ENCODE measurements around the gene ZKSCAN8.
"Not testable (repeated sequence)": the region's sequence is repeated elsewhere in the genome, so short reads cannot be mapped to it uniquely, and the experiment has no call there.

Gene ZKSCAN8

GRCh38 chr6:28141500-28142329, at the start of gene ZKSCAN8:
Gene ZKSCAN8, plus strand, starts transcription at chr6:28141883. Its CDS starts 6,525 bp downstream, at chr6:28148408.
- peak; percentile 93 for FAIRE-seq

DNA sequence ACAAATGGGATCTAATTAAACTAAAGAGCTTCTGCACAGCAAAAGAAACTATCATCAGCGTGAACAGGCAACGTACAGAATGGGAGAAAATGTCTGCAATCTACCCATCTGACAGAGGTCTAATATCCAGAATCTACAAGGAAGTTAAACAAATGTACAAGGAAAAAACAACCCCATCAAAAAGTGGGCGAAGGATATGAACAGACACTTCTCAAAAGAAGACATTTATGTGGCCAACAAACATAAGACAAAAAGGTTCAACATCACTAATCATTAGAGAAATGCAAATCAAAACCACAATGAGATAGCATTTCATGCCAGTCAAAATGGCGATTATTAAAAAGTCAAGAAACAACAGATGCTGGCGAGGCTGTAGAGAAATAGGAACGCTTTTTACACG, 39.5 kb upstream of the ZKSCAN8 start:
- not testable (repeated sequence) for FAIRE-seq

DNA sequence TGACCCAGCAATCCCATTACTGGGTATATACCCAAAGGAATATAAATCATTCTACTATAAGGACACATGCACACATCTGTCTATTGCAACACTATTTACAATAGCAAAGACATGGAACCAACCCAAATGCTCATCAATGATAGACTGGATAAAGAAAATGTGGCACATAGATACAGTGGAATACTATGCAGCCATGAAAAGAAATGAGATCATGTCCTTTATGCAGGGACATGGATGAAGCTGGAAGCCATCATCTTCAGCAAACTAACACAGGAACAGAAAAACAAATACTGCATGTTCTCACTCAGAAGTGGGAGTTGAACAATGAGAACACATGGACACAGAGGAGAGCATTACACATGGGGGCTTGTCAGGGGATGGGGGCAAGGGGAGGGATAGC, 39.0 kb upstream of the ZKSCAN8 start:
- not testable (repeated sequence) for FAIRE-seq

- no peak for FAIRE-seq
These were observed 37.1 kb upstream of the ZKSCAN8 start for GRCh38 chr6:28104392-28105244.

DNA sequence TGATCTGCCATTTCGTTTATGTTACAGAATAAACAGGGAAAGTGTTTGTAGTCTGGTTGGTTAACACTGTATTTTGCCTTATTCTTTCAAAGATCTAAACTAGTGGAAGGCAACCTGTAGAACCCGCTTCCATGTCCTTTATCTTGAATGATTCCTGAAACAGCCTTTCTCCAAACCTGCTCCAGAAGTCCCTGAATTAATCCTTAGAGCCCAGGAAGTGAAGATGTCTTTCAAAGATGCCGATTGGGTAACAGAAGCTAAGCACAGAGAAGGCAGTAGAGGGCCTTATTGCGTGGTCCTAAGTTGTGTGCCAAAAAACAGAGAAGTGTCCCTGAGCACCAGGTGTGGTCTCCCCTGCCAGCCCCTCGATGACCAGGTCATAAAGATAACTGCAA, 36.4 kb upstream of the ZKSCAN8 start:
- no peak for FAIRE-seq

GRCh38 chr6:28107506-28107905, 34.2 kb upstream of the ZKSCAN8 start:
- no peak for FAIRE-seq

- FAIRE-seq = no peak
These were observed 29.7 kb upstream of the ZKSCAN8 start for GRCh38 chr6:28111964-28112363.

DNA sequence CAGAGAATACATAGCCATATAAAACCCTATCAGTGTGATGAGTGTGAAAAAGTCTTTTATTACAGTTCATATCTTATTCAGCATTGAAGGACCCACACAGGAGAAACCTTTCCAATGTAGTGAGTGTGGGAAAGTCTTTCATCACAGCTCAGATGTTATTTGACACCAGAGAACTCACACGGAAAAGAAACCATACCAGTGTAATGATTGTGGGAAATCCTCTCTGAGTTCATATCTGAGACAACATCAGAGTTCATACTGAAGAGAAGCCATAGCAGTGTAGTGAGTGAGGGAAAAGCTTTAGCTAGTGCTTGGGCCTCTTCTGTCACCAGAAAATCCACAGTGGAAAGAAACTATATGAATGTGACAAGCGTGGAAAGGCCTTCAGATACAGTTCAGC, 25.9 kb upstream of the ZKSCAN8 start:
- FAIRE-seq = no peak

GRCh38 chr6:28117386-28118050, 24.2 kb upstream of the ZKSCAN8 start:
- no peak for FAIRE-seq

GRCh38 chr6:28118217-28118616, 23.5 kb upstream of the ZKSCAN8 start:
- FAIRE-seq = no peak

- FAIRE-seq = no peak
These were observed 19.8 kb upstream of the ZKSCAN8 start for GRCh38 chr6:28121876-28122275.

GRCh38 chr6:28122283-28122682, 19.4 kb upstream of the ZKSCAN8 start:
- FAIRE-seq = not testable (repeated sequence)

GRCh38 chr6:28124350-28124970, 17.2 kb upstream of the ZKSCAN8 start, which contains the start of gene ZSCAN16:
Gene ZSCAN16, plus strand, starts transcription at chr6:28124609. Its CDS starts 835 bp downstream, at chr6:28125444.
- FAIRE-seq = no peak

- FAIRE-seq = no peak
These were observed 16.7 kb upstream of the ZKSCAN8 start for GRCh38 chr6:28124971-28125353.

- no peak for FAIRE-seq
These were observed 16.3 kb upstream of the ZKSCAN8 start for GRCh38 chr6:28125401-28125800.

DNA sequence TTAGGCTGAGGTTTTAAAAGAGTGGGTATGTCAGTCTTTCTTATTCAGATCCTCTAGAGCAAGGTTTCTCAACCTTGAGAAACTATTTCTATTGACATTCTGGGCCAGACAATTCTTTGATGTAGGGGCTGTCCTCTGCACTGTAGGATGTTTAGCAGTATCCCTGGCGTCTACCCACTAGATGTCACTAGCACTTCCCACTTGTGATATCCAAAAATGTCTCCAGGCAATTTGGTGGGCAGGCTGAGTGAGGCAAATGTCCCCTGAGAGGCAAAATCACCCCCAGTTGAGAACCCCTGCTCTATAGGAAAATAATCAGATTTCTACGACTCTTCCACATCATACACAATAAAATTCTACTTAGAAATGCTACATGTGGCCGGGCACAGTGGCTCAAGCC, 7.7 kb upstream of the ZKSCAN8 start:
- FAIRE-seq = no peak

DNA sequence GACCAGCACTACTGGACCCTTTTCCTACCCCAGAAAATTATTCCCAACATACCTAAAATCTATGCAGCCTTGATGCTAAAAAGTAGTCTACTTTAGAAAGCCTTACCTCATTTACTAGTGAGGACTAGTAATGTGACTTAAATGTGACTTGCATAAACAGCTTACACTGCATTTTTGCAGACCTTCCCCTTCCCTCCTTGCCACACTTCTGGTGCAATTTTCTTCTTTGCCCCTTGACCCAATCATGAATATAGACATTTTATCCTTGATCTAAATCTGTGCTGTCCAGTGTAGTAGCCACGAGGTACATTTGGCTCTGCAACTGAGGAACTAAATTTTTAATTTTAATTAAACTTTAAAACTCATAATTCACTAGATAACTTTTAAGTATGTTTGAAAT, 7.0 kb upstream of the ZKSCAN8 start:
- FAIRE-seq = no peak

DNA sequence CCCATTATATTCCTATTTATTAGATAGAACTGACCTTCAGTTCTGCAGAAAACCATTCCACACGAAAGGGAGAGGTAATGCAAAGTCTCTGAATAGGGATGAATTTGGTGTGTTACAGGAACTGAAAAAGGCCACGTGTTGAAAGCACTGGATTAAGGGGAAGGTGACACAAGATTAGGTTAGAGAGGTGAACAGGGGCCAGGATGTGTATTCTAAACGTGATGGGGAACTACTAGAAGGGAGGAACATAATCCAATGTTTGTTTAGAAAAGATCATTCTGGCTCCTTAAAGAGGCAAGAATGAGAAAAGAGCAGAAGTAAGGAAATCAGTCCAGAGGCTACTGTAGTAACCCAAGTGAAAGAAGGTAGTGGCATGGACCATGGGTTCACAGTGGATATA, 6.3 kb upstream of the ZKSCAN8 start:
- FAIRE-seq = no peak

DNA sequence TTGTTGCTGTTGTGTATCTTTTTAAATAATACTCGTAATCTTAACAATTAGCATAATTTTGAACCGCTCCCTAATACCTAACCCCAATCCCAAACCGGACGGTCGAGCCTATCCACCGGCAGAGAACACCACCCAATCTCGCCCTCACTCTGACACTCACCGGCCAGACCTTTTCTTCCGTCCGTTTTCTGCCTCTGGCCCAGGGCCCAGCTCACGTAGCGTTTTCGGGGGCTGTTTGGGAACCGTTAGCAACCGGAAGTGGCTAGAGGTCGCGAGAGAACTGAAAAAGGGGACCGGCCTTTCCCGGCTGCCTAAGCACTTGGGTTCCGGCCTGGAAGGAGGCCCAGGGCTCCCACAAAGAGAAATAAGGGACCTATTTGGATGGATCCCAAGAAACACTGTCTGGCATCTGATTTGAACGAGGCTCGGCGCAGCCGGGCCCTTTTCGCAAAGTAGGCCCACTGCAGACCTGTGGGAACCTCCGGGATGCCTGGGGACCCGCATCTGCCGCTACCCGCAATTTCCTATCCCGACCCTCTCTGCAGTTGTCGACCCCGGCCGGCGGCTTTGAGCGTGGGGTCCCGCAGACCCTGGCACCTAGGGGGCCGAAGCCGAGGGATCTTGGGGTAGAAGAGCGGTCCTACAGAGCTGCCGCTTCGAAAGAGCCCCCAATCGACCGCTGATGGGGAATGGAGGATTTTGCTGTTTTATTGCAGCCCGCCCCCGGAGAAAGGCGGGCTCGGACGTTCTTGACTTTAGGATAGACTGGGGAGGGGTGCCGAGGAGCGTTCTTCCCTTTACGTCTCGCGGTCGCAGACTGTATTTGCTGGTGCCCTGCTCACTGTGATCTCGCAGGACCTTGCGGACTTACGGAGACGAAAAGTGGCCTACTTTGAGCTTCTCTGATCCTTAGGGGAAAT, 4.8 kb upstream of the ZKSCAN8 start:
- FAIRE-seq = peak; percentile 37

DNA sequence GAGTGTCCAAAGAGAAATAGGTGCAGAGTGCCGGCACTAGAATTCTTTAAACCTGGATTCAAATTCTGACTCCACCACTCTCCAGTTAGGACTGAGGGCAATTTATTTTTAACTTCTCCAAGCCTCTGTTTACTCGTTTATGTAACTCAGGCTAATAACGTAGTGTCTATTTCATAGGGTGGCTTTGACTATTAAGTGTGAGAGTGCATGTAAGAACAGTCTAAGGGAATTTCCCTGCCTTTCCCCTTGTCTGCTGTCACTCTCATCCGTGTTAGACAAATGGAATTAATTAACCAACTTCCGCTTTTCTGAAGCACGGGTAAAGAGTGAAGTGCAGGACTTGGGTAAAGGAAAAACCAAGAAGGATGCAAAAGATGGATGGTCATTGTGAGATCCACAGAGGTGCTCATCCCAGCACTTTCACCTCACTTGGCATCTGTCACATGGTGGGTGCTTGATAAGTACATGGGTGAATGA, 4.1 kb upstream of the ZKSCAN8 start:
- FAIRE-seq = no peak

- FAIRE-seq = no peak
These were observed 1.7 kb upstream of the ZKSCAN8 start for GRCh38 chr6:28139860-28140543.

All from G401.6 (cell line).